Activated CD8-positive, alpha-beta memory T cell treated with anti-CD3 and anti-CD28 coated beads, Interleukin-2, amount 50 U/mL, for 4 hours (primary cell): ENCODE results near the gene HTATIP2.
"Not testable (repeated sequence)": the region's sequence is repeated elsewhere in the genome, so short reads cannot be mapped to it uniquely, and the experiment has no call there.

Experiments
- DNase-seq: peaks from one replicate; pipeline ENCODE4 v3.0.0-alpha.2; 2020

HTATIP2 gene

GRCh38 chr11:20363500-20364340 lies at the start of gene HTATIP2:
Gene HTATIP2, plus strand, starts transcription at chr11:20363714. Its CDS starts 524 bp downstream, at chr11:20364238.
- DNase-seq, result peak; percentile 82

GRCh38 chr11:20315800-20316199 lies 47.7 kb upstream of the HTATIP2 start:
- no peak for DNase-seq

GRCh38 chr11:20321177-20321576 lies 42.3 kb upstream of the HTATIP2 start:
- no peak for DNase-seq

- no peak for DNase-seq
Observed at GRCh38 chr11:20327377-20327935, 36.1 kb upstream of the HTATIP2 start.

GRCh38 chr11:20336056-20336455 lies 27.5 kb upstream of the HTATIP2 start:
- DNase-seq, result no peak

GRCh38 chr11:20337526-20338154 lies 25.9 kb upstream of the HTATIP2 start:
- DNase-seq, result no peak

GRCh38 chr11:20342347-20343141 lies 21.0 kb upstream of the HTATIP2 start:
- no peak for DNase-seq

- DNase-seq, result no peak
Observed at GRCh38 chr11:20351136-20351535, 12.4 kb upstream of the HTATIP2 start.

- no peak for DNase-seq
Observed at GRCh38 chr11:20351751-20352262, 11.7 kb upstream of the HTATIP2 start.

GRCh38 chr11:20353829-20354434 lies 9.6 kb upstream of the HTATIP2 start:
- DNase-seq, result peak; percentile 21

- DNase-seq, result peak; percentile 32
Observed at GRCh38 chr11:20355221-20356219, 8.0 kb upstream of the HTATIP2 start.

- DNase-seq, result no peak
Observed at GRCh38 chr11:20357150-20357549, 6.4 kb upstream of the HTATIP2 start.

GRCh38 chr11:20360650-20361049 lies 2.9 kb upstream of the HTATIP2 start:
- no peak for DNase-seq

- DNase-seq, result no peak
Observed at GRCh38 chr11:20362481-20362880, 1.0 kb upstream of the HTATIP2 start.

GRCh38 chr11:20363149-20363499 lies 390 bp upstream of the HTATIP2 start:
- DNase-seq, result no peak

GRCh38 chr11:20364341-20364792 lies 853 bp downstream of the HTATIP2 start:
- no peak for DNase-seq

- DNase-seq, result not testable (repeated sequence)
Observed at GRCh38 chr11:20365465-20365864, 2.0 kb downstream of the HTATIP2 start.

- DNase-seq, result peak; percentile 64
Observed at GRCh38 chr11:20367313-20367948, 3.9 kb downstream of the HTATIP2 start.

- DNase-seq, result no peak
Observed at GRCh38 chr11:20368438-20368837, 4.9 kb downstream of the HTATIP2 start.

- DNase-seq, result no peak
Observed at GRCh38 chr11:20369826-20370225, 6.3 kb downstream of the HTATIP2 start.
